ENCODE measurements around the gene CCT4.
"Not testable (repeated sequence)": the region's sequence is repeated elsewhere in the genome, so short reads cannot be mapped to it uniquely, and the experiment has no call there.

The CCT4 gene

DNA sequence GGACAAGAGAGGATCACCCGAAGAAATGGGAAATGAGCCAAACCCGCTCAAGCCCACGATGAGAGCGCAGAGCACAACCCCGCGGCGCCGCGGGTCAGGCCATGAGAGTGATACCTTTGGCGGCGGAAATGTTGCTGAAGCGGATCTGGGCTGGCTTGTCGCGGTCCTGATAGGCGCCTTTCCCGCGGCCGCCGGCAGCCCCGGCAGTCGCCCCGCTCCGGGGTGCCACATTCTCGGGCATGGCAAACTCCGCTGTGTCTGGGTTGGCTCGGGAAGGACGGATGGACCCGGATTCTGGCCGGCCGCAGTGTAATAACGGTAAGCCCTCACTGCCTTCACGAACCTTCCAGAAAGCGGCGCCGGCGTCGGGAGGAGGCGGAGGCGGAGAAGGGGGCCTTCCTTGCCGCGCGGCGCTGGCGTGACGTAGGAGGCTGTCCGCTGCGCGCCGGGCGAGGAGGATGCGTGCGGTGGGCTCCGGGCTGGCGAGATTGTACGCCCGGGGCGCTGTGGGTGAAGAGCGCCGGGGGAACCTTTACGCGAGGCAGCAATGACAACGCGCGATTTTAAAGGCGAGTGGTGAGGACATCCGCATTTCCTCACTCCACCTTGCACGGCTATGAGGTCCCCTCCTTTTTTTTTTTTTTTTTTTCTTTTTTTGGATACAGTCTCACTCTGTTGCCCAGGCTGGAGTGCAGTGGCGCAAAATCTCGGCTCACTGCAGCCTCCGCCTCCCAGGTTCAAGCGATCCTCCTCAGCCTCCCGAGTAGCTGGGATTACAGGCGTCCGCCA lies at the start of gene CCT4:
Gene CCT4, minus strand, starts transcription at position 390 of the 789 bp plus-strand sequence. Its CDS starts 149 bp downstream, at position 241.
- FAIRE-seq, result no peak

- FAIRE-seq, result no peak
These were observed 49.4 kb upstream of the CCT4 start for GRCh38 chr2:61937886-61938285.

DNA sequence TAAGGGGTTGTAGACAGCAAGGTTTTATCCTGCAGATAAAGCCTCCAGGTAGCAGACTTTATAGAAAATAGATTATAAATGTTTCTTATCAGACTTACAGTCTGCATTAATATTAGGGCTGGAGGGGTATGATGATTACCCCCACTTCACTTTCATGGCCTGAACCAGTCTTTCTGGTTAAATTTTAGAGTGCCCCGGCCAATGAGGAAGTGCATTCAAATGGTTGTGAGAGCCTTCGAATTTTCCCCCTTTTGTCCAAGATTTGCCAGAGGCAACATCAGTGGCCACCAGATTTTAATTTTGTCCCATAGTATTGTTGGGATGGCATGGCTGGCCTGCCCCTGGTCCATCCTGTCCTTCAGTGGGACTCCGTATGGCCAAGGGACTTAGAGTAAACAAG lies 48.6 kb upstream of the CCT4 start:
- no peak for FAIRE-seq

DNA sequence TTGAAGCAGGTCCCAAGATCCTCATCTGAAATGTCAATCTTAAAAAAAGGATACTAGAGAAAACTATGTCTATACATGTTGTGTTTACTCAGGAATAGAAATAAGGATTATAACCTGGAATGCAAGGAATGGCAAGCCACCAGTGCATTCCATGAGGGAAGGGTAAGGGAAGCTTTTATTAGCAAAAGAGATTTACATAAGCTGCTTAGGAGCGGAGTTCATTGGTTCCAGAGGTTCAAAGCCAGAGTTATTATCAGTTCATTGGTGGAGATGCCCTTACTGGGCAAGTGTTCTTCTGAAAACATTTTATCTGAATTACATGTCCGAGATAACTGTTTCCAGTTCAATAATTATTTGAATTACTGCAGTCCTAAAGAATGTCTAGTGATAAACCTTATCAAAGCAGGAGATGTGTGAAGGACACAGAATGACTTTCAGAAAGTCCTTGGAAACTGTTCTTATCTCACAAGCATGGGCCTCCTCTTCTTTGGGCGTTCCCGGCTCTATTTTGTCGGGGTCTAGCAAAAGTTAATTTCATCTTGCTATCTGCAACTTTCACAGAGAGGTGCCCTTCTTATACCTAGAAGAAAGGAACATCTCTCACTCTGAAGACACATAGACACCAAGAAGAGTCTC lies 40.5 kb upstream of the CCT4 start:
- no peak for FAIRE-seq

- no peak for FAIRE-seq
These were observed 38.3 kb upstream of the CCT4 start for GRCh38 chr2:61926531-61927477.

- no peak for FAIRE-seq
These were observed 36.6 kb upstream of the CCT4 start for GRCh38 chr2:61924895-61925663.

- no peak for FAIRE-seq
These were observed 34.3 kb upstream of the CCT4 start for GRCh38 chr2:61922714-61923113.

GRCh38 chr2:61920548-61920947 lies 32.1 kb upstream of the CCT4 start:
- no peak for FAIRE-seq

GRCh38 chr2:61914794-61915193 lies 26.3 kb upstream of the CCT4 start:
- FAIRE-seq, result not testable (repeated sequence)

- FAIRE-seq, result no peak
These were observed 23.1 kb upstream of the CCT4 start for GRCh38 chr2:61911510-61911909.

DNA sequence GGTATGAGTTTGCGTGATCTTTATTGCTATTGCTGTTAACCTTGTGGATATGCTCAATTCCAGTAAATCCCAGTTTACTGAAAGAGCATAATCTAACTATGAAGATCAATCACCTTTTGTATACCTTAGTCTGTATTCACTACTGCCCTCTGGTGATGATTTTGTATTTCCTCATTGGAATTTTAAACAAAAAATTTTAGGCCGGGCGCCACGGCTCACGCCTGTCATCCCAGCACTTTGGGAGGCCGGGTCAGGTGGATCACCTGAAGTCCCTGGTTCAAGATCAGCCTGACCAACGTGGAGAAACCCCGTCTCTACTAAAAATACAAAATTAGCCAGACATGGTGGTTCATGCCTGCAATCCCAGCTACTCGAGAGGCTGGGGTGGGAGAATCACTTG lies 22.1 kb upstream of the CCT4 start:
- no peak for FAIRE-seq

GRCh38 chr2:61909116-61909515 lies 20.7 kb upstream of the CCT4 start:
- FAIRE-seq, result no peak

GRCh38 chr2:61906186-61906470 lies 17.7 kb upstream of the CCT4 start:
- no peak for FAIRE-seq

GRCh38 chr2:61905372-61906185 lies 17.1 kb upstream of the CCT4 start, which contains the start of gene COMMD1:
COMMD1 (plus strand) TSS chr2:61905674; CDS start chr2:61905679, 5 bp downstream.
- no peak for FAIRE-seq

- no peak for FAIRE-seq
These were observed 11.8 kb upstream of the CCT4 start for GRCh38 chr2:61900281-61900680.

DNA sequence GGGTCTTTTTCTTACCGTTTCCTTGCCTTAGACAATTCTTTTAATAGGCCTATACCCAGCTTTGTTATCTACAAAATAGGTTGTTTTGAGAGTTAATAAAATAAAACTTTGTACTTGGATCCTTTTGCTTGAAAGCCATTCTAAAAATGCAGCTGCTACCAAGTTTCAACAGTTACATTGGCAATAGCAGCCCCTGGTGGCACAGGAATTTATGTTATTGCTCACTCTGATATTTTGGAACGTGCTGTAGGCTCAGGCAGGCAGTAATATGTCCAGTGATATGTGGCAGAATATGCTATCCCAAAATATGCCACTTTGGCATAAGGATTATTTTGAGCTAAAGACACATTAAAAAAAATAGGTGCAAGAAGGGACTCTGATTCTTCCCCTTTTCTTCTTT lies 10.4 kb upstream of the CCT4 start:
- FAIRE-seq, result no peak

- no peak for FAIRE-seq
These were observed 664 bp downstream of the CCT4 start for GRCh38 chr2:61887717-61888266.

DNA sequence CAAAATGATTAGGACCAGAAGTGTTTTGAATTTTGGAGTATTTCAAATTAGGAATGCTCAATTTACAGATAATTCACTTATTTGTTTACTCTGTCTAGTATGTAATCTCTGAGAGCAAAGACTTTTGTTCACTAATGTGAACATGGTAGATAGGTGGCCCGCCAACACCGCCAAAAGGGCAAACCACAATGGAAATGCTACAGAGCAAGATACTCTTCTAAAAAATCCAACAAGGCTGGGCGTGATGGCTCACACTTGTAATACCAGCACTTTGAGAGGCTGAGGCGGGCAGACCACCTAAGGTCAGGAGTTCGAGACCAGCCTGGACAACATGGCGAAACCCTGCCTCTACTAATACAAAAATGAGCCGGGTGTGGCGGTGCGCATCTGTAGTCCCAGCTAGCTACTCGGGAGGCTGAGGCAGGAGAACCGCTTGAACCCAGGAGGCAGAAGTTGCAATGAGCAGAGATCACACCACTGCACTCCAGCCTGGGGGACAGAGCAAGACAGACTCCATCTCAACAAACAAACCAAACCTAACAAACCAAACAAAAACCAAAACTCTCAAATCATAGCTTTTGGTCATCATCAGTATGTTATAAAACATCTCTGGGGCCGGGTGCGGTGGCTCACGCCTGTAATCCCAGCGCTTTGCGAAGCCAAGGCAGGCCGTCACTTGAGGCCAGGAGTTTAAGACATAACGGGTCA lies 2.4 kb downstream of the CCT4 start:
- no peak for FAIRE-seq

DNA sequence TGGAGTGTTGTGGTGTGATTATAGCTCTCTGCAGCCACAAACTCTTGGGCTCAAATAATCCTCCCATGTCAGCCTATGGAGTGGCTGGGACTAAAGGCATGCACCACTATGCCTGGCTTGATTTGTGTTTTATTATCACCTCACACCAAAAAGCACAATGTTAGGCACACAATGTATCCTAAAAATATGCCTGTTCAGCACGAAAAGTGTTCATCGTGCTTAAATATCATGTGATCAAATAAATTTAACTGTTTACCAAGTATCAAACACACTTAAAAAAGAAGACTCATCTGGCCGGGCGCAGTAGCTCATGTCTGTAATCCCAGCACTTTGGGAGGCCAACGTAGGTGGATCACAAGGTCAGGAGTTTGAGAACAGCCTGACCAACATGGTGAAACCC lies 5.6 kb downstream of the CCT4 start:
- FAIRE-seq, result no peak

DNA sequence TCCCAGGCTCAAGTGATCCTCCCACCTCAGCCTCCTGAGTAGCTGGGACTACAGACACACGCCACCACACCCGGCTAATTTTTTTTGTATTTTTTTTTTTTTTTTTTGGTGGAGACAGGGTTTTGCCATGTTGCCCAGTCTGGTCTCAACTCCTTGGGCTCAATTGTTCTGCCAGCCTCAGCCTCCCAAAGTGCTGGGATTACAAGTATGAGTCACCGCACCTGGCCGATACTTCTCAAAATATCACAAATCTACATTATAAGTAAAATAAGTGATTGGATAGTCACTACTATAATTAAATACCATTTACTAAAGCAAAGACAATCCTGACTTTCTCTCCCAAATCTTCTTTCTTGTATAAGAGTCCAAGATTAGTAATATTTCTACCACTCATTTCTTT lies 9.1 kb downstream of the CCT4 start:
- FAIRE-seq, result not testable (repeated sequence)

DNA sequence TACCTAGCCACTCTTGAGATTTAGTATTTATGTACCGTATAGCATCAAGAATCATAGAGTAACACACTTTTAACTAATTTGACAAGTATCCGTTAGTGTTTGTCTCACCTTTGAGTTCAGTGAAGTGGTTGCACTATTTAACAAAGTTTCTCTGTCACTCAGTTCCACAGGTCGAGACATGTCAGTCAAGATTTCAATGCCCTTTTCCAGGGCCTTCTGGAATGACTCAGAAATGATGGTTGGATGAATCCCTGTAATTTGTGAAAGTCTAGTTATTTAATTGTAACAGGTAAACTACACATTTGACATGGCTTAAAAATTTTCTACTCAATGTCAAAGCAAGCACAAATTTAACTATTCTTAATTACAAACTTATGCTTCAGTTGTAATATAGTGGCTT lies 9.7 kb downstream of the CCT4 start:
- no peak for FAIRE-seq

Measured in colon (tissue), 2 donors.